Pancreas (tissue), 10 donors: Measurements from ENCODE around the gene KNDC1. TPM values are rescaled to one million over a fixed set of nuclear protein-coding genes. Genes with fewer than 3 reads are reported as not detected.
A peak's percentile ranks its signal among the peaks of the same experiment; 100 is the strongest.

Source experiments
- ATAC-seq, 4 donors: fragments of 200-7000 bp; cut with Tn5 transposase; one replicate each; pipeline versions ENCODE4 v1.8.0 to v1.9.1; 2020; ENCODE audit warnings: mild to moderate bottlenecking in 4 of 4, moderate library complexity in 4 of 4
- DNase-seq, 6 donors: peaks; one replicate each; pipeline ENCODE4 v3.0.0-alpha.2; 2020
- FAIRE-seq: peaks from 2 replicates; lab custom pipeline; 2012; peaks lifted over from hg19 to GRCh38; lab: Jason Lieb, UNC
- H3K27ac ChIP-seq, 4 donors: fragments of 200-600 bp; sonication (generic); 1 replicate in 3 of 4; 2 replicates in 1 of 4; pipeline versions ENCODE4 v1.5.0 to v1.8.0; 2020
- H3K27me3 ChIP-seq, 4 donors: fragments of 200-600 bp; one replicate each; pipeline ENCODE4 v1.8.0; 2021
- H3K36me3 ChIP-seq, 3 donors: fragments of 200-600 bp; sonication (generic) in 1 of 3; one replicate each; pipeline versions ENCODE4 v1.5.0 to v1.8.0; 2020 to 2021
- H3K4me1 ChIP-seq, 3 donors: fragments of 200-600 bp; one replicate each; pipeline ENCODE4 v1.8.0; 2021
- H3K4me3 ChIP-seq, 4 donors: fragments of 200-600 bp; sonication (generic) in 2 of 4; one replicate each; pipeline versions ENCODE4 v1.5.0 to v1.8.0; 2020 to 2021
- H3K9me3 ChIP-seq, 4 donors: fragments of 200-600 bp; one replicate each; pipeline ENCODE4 v1.8.0; 2021
- CTCF ChIP-seq, 4 donors: fragments of 200-600 bp; sonication (generic) in 3 of 4; IDR thresholded peaks; one replicate each; pipeline versions ENCODE4 v1.5.0 to v1.8.0; 2021; ENCODE audit warnings: antibody characterized with exemption in 4 of 4
- WGBS, 2 donors: extraction: QIAGEN DNeasy Blood & Tissue Kit; methylation state at CpG; one replicate each; pipeline ENCODE4 v1.1.7; 2013; 5-methylcytosine and 5-hydroxymethylcytosine counted together
- intact Hi-C, 3 donors: fragments of 100-400 bp; cut with DNase I; formaldehyde crosslinking; loops; one replicate each; pipeline versions ENCODE4 v1.11.1 to v1.14.2; 2022
- polyA plus RNA-seq, 2 donors: library from polyadenylated mRNA; stranded (reverse); fragments of 200-250 nt; gene quantifications; one replicate each; pipeline ENCODE4 v1.2.3, GENCODE V29; 2013
- total RNA-seq, 6 donors: library from RNA; stranded (reverse); fragmentation: NEBNext Ultra II Directional in 4 of 6; extraction: Animal tissue kit (Norgen Biotek cat#: 25700) in 4 of 6; gene quantifications; one replicate each; pipeline versions ENCODE4 v1.2.1 to v1.2.4, GENCODE V29; 2021 to 2023
- donor health status: healthy with polysubstance abuse.
- donor health status: DM: no; HTN: no; CAD: no; lungs with moderate emphysema.
- donor health status: DM: no; HTN: no; CAD: no.
- donor health status: control.
- donor health status: control.
- donor health status: Bipolar disorder and iron deficiency.
- donor health status: DM: yes; HTN: yes; CAD: no.
- donor health status: DM: no; HTN: no; CAD: no.
- donor health status: DM: no; HTN: no; CAD: no.
- donor health status: DM: yes; HTN: yes; CAD: no.

KNDC1 gene
- total and polyA plus RNA-seq, 8 donors = 0.14 to 3.1 (median 0.74) TPM

DNA sequence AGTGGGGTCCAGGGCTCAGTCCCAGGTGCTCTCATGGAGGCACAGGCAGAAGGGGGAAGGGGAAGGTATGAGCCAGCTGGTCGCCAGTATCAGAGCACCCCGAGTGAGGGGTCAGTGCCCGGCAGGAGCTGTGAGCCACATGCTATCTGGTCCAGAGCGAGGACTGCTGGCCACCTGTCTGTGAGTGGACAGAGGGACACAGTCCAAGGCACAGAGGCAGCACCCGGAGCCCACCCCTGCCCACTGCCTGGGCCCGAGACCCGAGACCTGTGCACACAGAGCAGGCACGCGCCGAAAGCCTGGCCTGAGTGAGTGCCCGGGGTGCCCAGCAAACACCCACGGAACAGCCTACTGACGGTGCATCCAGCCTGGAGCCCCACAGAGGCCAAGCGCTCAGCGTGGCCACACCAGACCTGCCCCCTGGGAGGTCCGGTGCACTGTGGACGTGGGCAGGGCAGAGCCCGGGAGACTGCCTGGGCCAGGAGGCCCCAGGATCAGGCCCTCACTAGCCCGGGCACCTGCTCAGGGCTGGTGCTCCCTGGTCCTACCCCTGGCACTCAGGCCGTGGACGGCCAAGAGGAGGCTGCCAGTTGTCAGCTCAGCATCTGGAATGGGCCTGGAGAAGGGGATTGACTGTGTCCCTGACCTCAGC lies 42.9 kb upstream of the KNDC1 start:
- H3K36me3 ChIP-seq = no peaks in the 10 kb centered on the region
- no peak overlapping the region for H3K4me3 ChIP-seq
- 73 to 86% methylated on average over 21 of the region's 21 CpGs for WGBS, 2 donors
- no peaks in the 10 kb centered on the region for H3K9me3 ChIP-seq
- no peak for FAIRE-seq
- H3K4me1 ChIP-seq = no peaks in the 10 kb centered on the region
- no peak for ATAC-seq
- no peak overlapping the region for H3K27ac ChIP-seq
- no peak for TF ChIP-seq CTCF (IDR thresholded peaks at IDR 0.05)
- intact Hi-C loops = no loop called here
- peak in 1 of 6 donors; percentile 67 for DNase-seq
- no peaks in the 10 kb centered on the region for H3K27me3 ChIP-seq

GRCh38 chr10:133117688-133118071 lies 42.3 kb upstream of the KNDC1 start:
- Histone ChIP-seq H3K4me3 (no peak overlapping the region), H3K4me1 (no peaks in the 10 kb centered on the region), H3K36me3 (no peaks in the 10 kb centered on the region), H3K9me3 (no peaks in the 10 kb centered on the region), H3K27ac (no peak overlapping the region), H3K27me3 (no peaks in the 10 kb centered on the region)
- ATAC-seq (no peak), DNase-seq (peak in 1 of 6 donors; percentile 49), FAIRE-seq (no peak)
- no peak for TF ChIP-seq CTCF (IDR thresholded peaks at IDR 0.05)
- intact Hi-C loops = no loop called here
- 49 to 71% methylated on average over 8 of the region's 8 CpGs for WGBS, 2 donors

GRCh38 chr10:133121479-133121878 lies 38.5 kb upstream of the KNDC1 start:
- intact Hi-C loops = loop anchor here in 2 of 3 donors (10.0 kb wide), 5 partner anchors 177 to 467 kb away; partner anchors contain the start of gene CFAP46 (in 1 of the 2)
- no peak overlapping the region for H3K27ac ChIP-seq
- FAIRE-seq (no peak), ATAC-seq (no peak), DNase-seq (no peak)
- no peaks in the 10 kb centered on the region for H3K9me3 ChIP-seq
- H3K4me3 ChIP-seq = no peak overlapping the region
- WGBS, 2 donors = 60 to 81% methylated on average over 8 of the region's 8 CpGs
- H3K27me3 ChIP-seq = no peaks in the 10 kb centered on the region
- H3K36me3 ChIP-seq = no peaks in the 10 kb centered on the region
- no peaks in the 10 kb centered on the region for H3K4me1 ChIP-seq
- no peak for TF ChIP-seq CTCF (IDR thresholded peaks at IDR 0.05)

DNA sequence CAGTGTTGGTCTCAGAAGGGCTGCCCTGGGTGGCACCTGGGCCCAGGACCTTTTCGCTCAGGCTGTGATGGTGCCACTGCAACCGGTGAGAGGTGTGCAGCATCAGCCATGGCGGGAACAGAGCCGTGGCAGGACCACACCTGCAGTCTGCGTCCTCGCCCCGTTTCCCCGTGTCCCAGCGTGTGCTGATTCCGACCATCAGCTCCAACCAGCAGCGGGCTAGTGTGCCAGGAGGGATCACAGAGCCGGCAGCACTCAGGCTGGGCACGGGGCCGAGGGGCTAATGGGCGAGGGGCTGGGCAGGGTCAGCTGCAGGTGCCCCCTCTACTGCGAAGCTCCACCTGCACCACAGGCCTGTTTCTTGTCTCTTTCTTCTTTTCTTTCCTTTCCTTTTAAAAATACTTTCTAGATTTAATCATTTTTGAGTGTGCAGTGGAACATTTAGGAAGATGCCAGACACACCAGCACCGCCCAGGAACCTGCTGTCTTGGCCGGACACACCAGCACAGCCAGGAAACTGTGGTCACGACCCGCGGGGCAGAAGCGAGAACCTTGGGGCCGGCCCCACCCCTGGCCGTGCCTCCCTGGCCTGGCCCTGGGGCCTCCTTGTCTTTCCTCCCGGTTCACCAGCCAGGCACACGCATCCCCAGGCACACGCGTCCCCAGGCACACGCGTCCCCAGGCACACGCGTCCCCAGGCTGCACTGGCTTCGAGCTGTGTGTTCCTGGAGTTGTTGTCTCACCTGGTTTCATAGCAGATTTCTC lies 37.7 kb upstream of the KNDC1 start:
- TF ChIP-seq CTCF (IDR thresholded peaks at IDR 0.05) = no peak
- H3K27me3 ChIP-seq = no peaks in the 10 kb centered on the region
- WGBS, 2 donors = 64 to 77% methylated on average over 33 of the region's 33 CpGs
- no peak overlapping the region for H3K4me3 ChIP-seq
- peak in 3 of 6 donors; percentile 12 to 56 (median 32) for DNase-seq
- no peak for ATAC-seq
- FAIRE-seq = no peak
- H3K27ac ChIP-seq = no peak overlapping the region
- H3K36me3 ChIP-seq = no peaks in the 10 kb centered on the region
- no peaks in the 10 kb centered on the region for H3K4me1 ChIP-seq
- H3K9me3 ChIP-seq = no peaks in the 10 kb centered on the region
- intact Hi-C loops = loop anchor here in 2 of 3 donors (10.0 kb wide), 5 partner anchors 178 to 468 kb away; partner anchors contain the start of gene CFAP46 (in 1 of the 2)
